Activated naive CD4-positive, alpha-beta T cell treated with anti-CD3 and anti-CD28 coated beads, Interleukin-2, amount 50 U/mL, for 24 hours (primary cell): ENCODE data around the gene IGFL1.
"Not testable (repeated sequence)": the region's sequence is repeated elsewhere in the genome, so short reads cannot be mapped to it uniquely, and the experiment has no call there.

ENCODE experiments used
- H3K27ac Mint-ChIP-seq: one replicate; pipeline ENCODE4 v1.8.0; 2021; ENCODE audit warnings: mild to moderate bottlenecking, mixed read lengths
- H3K27me3 Mint-ChIP-seq: one replicate; pipeline ENCODE4 v1.8.0; 2021; ENCODE audit warnings: mixed read lengths
- H3K36me3 Mint-ChIP-seq: one replicate; pipeline ENCODE4 v1.8.0; 2021; ENCODE audit warnings: mixed read lengths
- H3K4me1 Mint-ChIP-seq: one replicate; pipeline ENCODE4 v1.8.0; 2021; ENCODE audit warnings: mixed read lengths
- H3K4me3 Mint-ChIP-seq: one replicate; pipeline ENCODE4 v1.8.0; 2021; ENCODE audit warnings: mild to moderate bottlenecking, mixed read lengths
- H3K9me3 Mint-ChIP-seq: one replicate; pipeline ENCODE4 v1.8.0; 2021; ENCODE audit warnings: mixed read lengths

IGFL1 gene

DNA sequence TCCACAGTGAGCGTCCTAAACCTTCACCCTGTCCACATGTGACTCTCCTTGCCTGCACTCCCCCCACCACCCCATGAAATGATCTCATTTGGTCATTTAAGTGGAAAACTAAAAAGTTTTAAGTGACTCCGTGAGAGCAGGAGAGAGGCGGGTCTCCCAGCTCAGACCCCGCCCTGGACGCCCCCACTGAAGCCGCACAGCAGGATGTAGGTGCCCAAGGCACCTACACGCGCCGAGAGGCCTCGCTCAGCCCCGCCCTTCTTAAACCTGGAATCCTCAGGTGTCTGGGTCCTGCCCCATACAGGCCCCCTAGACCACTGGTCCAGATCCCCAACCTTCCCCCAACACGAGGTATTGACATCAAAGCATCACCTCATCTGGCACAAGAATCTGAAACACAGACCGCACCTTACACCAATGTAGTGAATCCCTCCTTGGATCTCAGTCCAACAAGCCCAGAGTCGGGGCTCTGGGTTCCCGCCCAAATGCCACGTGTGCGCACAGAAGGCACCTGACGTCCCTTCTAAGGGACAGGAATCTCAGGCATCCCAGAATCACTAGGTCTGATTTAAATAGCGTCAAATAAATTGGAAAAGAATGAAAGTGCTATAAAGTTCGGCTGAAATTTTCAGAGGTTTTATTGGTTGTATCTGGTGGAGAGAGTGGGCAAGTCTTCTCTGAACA, 3.5 kb downstream of the IGFL1 start:
- Mint-ChIP-seq H3K27ac (no peak overlapping the region), H3K27me3 (peaks cover 12% of the 10 kb centered on the region), H3K36me3 (no peaks in the 10 kb centered on the region), H3K4me1 (no peaks in the 10 kb centered on the region), H3K9me3 (no peaks in the 10 kb centered on the region), H3K4me3 (no peak overlapping the region)

DNA sequence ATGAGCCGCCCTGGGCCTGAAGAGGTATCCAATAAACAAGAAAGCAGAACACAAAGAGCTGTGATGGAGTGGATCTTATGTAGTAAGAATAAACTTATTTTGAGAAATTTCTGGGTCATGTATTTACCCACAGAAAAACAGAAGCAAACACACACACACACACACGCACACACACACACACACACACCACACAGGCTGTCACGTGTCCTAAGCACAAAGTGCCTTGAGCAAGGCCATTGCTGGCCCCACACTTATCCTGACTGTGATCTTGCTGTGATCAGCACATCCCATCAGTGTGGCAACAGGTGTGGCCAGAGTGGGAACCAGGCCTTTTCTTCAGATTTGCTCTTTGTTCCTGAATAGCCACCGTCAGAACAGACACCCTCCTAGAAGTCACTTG, 4.3 kb downstream of the IGFL1 start:
- peaks cover 18% of the 10 kb centered on the region for H3K27me3 Mint-ChIP-seq
- H3K4me3 Mint-ChIP-seq, result not testable (repeated sequence)

DNA sequence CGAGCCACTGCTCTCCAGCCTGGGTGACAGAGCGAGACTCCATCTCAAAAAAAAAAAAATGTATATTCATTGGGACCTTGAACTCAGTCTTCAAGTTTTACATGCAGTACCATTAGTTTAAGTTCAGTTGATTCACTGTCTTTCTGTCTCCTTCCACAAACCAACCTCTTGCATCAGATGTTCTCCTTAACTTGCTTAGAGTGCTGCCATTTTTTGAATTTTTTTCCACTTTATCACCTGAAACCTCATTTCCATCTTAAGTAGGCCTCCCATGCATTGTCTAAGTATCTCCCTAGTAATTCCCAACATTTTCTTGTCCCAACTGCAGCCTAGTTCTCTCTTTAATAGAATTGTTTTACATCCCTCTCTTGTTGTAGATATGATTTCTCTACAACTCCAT, 8.6 kb downstream of the IGFL1 start:
- H3K9me3 Mint-ChIP-seq, H3K27ac Mint-ChIP-seq, H3K4me1 Mint-ChIP-seq, H3K36me3 Mint-ChIP-seq, H3K4me3 Mint-ChIP-seq: not testable (repeated sequence)
- peaks cover 30% of the 10 kb centered on the region for H3K27me3 Mint-ChIP-seq

More for the DNA sequence above, 4.3 kb downstream of the IGFL1 start:
- not testable (repeated sequence) for H3K9me3 Mint-ChIP-seq, H3K27ac Mint-ChIP-seq, H3K4me1 Mint-ChIP-seq, H3K36me3 Mint-ChIP-seq

DNA sequence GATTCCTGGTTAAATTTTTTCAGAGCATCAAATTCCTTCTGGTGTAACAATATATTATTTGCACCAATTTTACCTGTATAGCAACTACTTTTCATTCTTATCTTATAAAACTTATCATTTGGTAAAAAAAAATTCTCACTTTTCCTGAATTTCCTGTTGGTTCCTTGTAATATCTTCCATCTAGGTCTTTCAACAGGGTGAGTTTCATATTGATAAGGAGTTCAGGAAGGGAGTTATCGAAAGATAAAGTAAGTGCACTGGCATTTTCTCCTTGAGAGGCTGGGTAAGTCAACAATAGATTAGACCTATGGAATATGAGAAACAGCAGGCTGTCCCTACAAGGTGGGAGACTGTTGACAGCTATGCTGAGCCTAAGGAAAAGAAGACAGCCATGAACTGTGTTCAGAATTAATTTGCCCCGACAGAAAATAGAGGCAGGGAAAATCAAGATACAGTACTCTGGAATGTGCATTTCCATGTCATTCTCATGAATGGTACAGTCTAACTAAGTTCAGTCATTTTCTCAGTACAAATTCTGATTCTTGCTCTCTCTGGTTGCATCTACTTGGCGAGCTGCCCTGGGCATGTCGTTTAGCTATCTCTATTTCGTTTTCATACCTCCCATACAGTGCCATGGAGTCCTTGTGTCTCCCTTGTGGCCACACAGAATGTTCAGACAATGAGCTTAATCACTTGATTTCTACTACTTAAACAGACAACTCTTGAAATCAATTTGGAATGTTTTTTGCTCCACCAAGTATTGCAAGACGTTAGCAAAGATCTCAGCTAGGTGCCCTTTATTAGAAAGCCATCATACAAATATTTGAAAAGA, 9.9 kb downstream of the IGFL1 start:
- Mint-ChIP-seq H3K27ac (no peak overlapping the region), H3K36me3 (no peaks in the 10 kb centered on the region), H3K27me3 (peaks cover 33% of the 10 kb centered on the region), H3K9me3 (no peaks in the 10 kb centered on the region), H3K4me3 (no peak overlapping the region), H3K4me1 (no peaks in the 10 kb centered on the region)

DNA sequence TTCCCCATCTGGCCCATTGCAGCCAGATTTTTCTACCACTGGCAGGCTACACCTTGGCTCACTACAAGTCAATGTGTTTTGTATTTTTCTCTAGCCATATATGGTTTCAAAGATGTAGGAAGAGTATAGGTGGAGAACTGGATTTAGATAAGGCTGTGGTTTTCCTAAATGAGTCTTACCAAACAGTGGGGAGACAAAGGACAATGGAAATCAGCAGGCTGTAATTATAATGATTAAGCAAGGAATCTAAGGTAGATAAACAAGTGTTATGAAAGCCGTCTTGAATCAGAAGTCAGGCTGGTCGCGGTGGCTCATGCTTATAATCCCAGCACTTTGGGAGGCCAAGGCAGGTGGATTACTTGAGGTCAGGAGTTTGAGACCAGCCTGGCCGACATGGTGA, 11.2 kb downstream of the IGFL1 start:
- no peaks in the 10 kb centered on the region for H3K4me1 Mint-ChIP-seq
- H3K9me3 Mint-ChIP-seq, result no peaks in the 10 kb centered on the region
- no peak overlapping the region for H3K4me3 Mint-ChIP-seq
- peaks cover 38% of the 10 kb centered on the region for H3K27me3 Mint-ChIP-seq
- H3K27ac Mint-ChIP-seq, result no peak overlapping the region
- H3K36me3 Mint-ChIP-seq, result no peaks in the 10 kb centered on the region

DNA sequence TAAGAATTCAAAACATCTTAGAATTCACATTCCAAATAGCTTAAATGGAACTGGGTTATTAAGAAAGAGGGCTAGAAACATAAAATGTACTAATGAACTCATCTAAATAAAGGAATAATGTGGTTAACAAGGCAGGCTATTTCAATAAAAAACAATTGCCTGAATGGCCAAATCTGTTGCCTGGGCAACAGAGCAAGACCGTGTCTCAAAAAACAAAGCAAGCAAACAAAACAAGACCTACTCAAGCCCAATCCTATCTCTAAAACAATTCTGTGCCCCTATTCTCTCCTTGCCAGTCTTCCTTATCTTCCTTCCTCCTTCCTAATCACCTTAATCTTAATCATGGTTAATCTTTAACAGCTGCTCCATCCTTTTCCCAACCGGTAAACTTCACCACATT, 12.1 kb downstream of the IGFL1 start:
- H3K4me3 Mint-ChIP-seq, result no peak overlapping the region
- no peak overlapping the region for H3K27ac Mint-ChIP-seq
- no peaks in the 10 kb centered on the region for H3K36me3 Mint-ChIP-seq
- H3K4me1 Mint-ChIP-seq, result no peaks in the 10 kb centered on the region
- H3K27me3 Mint-ChIP-seq, result peaks cover 39% of the 10 kb centered on the region
- no peaks in the 10 kb centered on the region for H3K9me3 Mint-ChIP-seq

DNA sequence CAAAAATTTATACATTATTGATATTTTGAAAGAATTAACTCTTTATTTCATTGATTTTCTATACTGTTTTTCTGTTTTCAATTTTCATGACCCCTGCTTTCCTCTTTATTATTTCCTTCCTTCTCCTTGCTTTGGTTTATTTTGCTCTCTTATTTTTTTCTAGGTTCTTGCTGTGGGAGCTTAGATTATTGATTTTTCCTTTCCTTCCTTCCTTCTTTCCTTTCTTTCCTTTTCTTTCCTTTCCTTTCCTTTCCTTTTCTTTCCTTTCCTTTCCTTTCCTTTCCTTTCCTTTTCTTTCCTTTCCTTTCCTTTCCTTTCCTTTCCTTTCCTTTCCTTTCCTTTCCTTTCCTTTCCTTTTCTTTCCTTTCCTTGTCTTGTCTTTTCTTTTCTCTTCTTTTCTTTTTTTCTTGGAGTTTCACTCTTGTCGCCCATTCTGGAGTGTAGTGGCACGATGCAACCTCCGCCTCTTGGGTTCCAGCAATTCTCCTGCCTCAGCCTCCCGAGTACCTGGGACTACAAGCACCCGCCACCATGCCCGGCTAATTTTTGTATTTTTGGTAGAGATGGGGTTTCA, 13.6 kb downstream of the IGFL1 start:
- not testable (repeated sequence) for H3K4me3 Mint-ChIP-seq, H3K27ac Mint-ChIP-seq, H3K36me3 Mint-ChIP-seq, H3K9me3 Mint-ChIP-seq, H3K4me1 Mint-ChIP-seq
- H3K27me3 Mint-ChIP-seq, result peaks cover 42% of the 10 kb centered on the region

DNA sequence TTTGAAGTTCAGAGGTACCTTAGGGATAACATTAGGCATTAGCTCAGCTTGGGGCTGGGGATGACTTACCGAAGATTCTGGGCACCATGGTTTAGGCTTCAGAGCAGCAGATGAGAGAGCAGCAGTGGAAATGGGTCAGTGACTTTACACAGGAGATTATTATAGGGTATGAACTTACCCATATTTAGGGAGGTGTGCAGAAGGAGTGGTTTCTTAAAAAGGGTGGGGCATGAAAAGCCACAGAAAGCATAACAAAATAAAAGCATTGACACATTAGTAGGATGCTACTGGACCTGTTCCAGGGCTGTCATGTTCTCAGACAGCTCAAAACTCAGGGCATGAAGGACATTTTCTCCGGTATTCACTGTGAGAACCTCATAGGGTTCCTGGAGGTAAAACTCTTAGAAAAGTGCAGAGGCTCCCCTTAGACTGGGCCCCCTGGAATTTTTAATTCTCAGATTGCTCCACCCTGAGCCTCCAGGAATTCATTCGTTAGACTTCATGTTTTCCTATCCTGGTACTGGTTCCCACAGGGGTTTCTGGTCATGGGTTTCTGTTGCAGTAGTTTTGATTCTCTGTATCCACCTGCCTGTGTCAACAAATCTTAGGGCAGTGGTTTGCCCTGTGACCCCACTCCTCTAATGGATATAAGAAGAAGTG, 20.7 kb downstream of the IGFL1 start:
- no peak overlapping the region for H3K27ac Mint-ChIP-seq
- no peaks in the 10 kb centered on the region for H3K9me3 Mint-ChIP-seq
- H3K27me3 Mint-ChIP-seq, result peaks cover 26% of the 10 kb centered on the region
- H3K36me3 Mint-ChIP-seq, result no peaks in the 10 kb centered on the region
- no peaks in the 10 kb centered on the region for H3K4me1 Mint-ChIP-seq
- no peak overlapping the region for H3K4me3 Mint-ChIP-seq

DNA sequence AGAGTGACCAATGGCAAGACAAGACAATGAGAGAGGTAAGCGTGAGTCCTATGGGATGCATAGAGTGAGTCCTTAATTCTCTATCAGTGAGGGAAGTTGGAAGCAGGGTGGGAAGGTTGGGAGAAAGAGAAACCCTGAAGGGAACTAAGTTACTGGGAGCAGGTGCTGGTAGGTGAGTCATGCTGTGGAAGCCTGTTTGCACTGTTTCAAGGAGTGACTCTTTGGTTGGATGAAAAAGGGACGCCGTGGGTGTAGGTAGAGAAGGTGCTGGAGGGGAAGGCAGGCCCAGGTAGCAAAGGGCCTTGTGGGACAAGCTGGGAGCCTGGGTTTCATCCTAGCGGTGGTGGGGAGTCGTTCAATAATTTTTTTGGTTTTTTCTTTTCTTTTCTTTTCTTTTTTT, 21.9 kb downstream of the IGFL1 start:
- Mint-ChIP-seq H3K4me1 (no peaks in the 10 kb centered on the region), H3K9me3 (no peaks in the 10 kb centered on the region), H3K36me3 (no peaks in the 10 kb centered on the region), H3K4me3 (no peak overlapping the region), H3K27ac (no peak overlapping the region), H3K27me3 (peaks cover 20% of the 10 kb centered on the region)

DNA sequence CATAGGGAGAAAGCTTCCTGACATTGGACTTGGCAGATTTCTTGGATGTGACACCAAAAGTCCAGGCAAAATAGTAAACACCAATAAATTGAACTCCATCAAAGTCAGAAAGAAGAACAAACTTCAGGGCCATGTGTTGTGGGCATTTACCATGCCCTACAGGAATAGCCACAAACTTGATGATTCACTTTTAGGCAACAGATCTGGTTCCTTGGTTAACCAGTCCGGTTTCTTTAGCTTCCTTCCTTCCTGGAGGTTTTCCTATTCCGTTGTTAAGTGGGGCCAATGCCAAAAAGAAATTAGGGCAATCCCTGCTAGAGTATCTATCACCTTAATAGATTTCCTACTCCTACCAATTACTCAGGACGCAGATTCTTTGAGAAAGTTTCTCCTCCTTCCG, 25.2 kb downstream of the IGFL1 start:
- no peak overlapping the region for H3K4me3 Mint-ChIP-seq
- no peaks in the 10 kb centered on the region for H3K4me1 Mint-ChIP-seq
- H3K36me3 Mint-ChIP-seq, result no peaks in the 10 kb centered on the region
- H3K9me3 Mint-ChIP-seq, result no peaks in the 10 kb centered on the region
- no peak overlapping the region for H3K27ac Mint-ChIP-seq
- peaks cover 9% of the 10 kb centered on the region for H3K27me3 Mint-ChIP-seq

DNA sequence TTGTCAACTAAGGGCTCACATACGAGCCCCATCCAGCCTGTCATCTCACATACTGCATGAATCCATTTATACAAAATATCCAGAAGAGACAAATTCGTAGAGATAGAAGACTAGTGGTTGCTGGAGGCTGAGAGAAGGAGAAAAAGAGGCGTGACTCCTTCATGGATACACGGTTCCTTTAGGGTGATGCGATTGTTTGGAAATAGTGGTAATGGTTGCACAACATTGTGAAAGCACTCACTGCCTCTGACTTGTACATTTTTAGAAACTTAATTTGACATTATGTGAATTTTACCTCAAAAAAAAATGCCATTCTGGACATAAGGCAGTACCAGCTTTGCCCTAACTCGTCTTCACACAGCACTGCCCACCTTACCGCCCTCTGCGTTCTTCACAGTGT, 27.3 kb downstream of the IGFL1 start:
- H3K27me3 Mint-ChIP-seq, result peaks cover 13% of the 10 kb centered on the region

DNA sequence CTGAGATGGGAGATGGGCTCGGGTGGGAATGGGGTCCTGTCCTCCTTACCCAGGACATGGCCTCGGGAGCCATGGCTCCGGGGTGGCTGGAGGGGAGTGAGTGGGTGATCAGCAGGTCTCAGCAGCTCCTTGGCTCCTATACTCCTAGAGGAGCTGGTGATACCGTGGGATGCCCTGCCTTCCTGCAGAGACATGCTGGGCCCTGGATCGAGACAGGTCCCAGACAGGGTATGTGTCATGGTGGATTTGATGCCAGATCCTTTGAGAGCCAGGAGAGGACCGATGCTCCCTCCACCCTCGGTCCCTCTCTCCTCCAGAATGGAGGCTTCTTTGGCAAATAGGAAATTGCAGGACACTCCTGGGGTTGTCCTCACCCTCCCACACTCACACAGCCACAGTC, 32.0 kb downstream of the IGFL1 start:
- H3K9me3 Mint-ChIP-seq, H3K4me3 Mint-ChIP-seq, H3K4me1 Mint-ChIP-seq, H3K27ac Mint-ChIP-seq, H3K36me3 Mint-ChIP-seq: not testable (repeated sequence)
- H3K27me3 Mint-ChIP-seq, result peaks cover 15% of the 10 kb centered on the region

More for the DNA sequence above, 27.3 kb downstream of the IGFL1 start:
- Mint-ChIP-seq H3K36me3 (no peaks in the 10 kb centered on the region), H3K4me3 (no peak overlapping the region), H3K4me1 (no peaks in the 10 kb centered on the region), H3K27ac (no peak overlapping the region), H3K9me3 (no peaks in the 10 kb centered on the region)

DNA sequence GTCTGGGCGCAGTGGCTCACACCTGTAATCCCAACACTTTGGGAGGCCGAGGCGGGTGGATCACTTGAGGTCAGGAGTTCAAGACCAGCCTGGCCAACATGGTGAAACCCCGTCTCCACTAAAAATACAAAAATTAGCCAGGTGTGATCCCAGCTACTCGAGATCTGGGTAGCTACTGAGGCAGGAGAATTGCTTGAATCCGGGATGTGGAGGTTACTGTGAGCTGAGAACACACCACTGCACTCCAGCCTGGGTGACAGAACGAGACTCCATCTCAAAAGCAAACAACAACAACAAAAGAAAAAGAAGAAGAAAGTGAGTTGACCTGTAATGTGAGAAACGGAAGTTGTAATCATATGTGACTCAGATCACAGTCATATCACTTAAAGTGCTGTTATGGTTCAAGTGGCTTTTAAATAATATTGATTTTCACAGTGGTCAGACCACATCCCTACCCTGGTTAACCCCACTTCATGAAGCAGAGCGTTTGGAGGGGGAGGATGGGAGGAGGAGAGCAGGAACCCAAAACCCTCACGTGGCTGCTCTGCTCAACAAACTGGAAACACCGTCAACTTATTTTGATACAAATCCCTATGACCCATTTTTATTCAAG, 33.2 kb downstream of the IGFL1 start:
- H3K27me3 Mint-ChIP-seq, result peaks cover 18% of the 10 kb centered on the region
- peak overlapping the region; percentile 89 for H3K27ac Mint-ChIP-seq

DNA sequence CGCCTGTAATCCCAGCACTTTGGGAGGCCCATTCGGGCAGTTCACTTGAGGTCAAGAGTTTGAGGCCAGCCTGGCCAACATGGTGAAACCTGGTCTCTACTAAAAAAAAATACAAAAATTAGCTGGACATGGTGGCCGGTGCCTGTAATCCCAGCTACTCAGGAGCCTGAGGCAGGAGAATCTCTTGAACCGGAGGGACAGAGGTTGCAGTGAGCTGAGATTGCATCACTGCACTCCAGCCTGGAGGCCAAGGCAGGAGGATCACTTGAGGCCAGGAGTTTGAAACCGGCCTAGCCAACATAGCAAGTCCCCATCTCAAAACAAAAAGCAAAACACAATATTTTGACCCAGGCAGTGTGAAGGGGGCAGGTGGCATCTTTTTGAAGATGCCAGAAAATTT, 35.3 kb downstream of the IGFL1 start:
- not testable (repeated sequence) for H3K9me3 Mint-ChIP-seq, H3K27ac Mint-ChIP-seq
- H3K27me3 Mint-ChIP-seq, result peaks cover 20% of the 10 kb centered on the region

More for the DNA sequence above, 33.2 kb downstream of the IGFL1 start:
- H3K36me3 Mint-ChIP-seq, H3K4me3 Mint-ChIP-seq, H3K4me1 Mint-ChIP-seq, H3K9me3 Mint-ChIP-seq: not testable (repeated sequence)

DNA sequence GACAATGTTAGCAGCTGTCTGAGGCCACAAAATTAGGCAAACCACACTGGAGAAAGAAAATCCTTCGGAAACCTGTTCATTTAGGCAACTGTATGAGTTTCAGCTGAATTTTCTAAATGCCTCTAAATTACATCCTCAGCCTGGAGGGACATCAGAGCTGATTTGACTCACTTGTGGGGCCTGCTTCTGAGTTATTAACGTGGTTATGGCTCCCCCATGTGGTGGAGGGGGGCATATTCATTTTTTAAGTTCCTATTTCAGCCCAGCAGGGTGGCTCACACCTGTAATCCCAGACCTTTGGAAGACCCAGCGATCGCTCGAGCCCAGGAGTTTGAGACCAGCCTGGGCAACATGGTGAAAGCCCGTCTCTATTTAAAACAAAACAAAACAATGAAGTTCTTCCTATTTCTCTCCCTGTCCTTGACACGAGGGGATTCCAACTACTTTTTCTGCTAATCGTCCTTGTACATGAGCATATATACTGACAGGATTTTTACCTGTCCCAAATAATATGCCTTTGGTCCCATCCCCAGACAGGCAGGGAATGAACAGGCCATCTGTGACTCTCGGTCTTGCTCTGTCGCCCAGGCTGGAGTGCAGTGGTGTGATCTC, 35.8 kb downstream of the IGFL1 start:
- Mint-ChIP-seq H3K4me1 (peaks cover 7% of the 10 kb centered on the region), H3K27me3 (peaks cover 18% of the 10 kb centered on the region), H3K4me3 (no peak overlapping the region), H3K36me3 (no peaks in the 10 kb centered on the region), H3K27ac (peak overlapping the region; percentile 35), H3K9me3 (no peaks in the 10 kb centered on the region)

More for the DNA sequence above, 35.3 kb downstream of the IGFL1 start:
- H3K4me1 Mint-ChIP-seq, H3K36me3 Mint-ChIP-seq, H3K4me3 Mint-ChIP-seq: not testable (repeated sequence)
